H1 (cell line): Measurements from ENCODE around the gene NCL. TPM values are rescaled to one million over a fixed set of nuclear protein-coding genes. Genes with fewer than 3 reads are reported as not detected.

Source experiments
- CTCF ChIA-PET: fragments of 300-600 bp; sonication (Branson Sonifier 250); formaldehyde crosslinking; loops from one replicate; lab custom pipeline; 2021; ENCODE audit not compliant: partially characterized antibody; lab: Charles Lee
- POLR2A ChIA-PET: fragments of 300-600 bp; sonication (Branson Sonifier 250); formaldehyde crosslinking; loops from one replicate; lab custom pipeline; 2021; ENCODE audit warnings: inconsistent platforms; ENCODE audit not compliant: partially characterized antibody; lab: Charles Lee
- DNase-seq, 2 experiments: peaks; one replicate each; pipeline versions ENCODE4 v3.0.0 to v3.0.0-alpha.2; 2010 to 2022; ENCODE audit warnings: low spot score in 2 of 2, low read depth in 1 of 2, mixed read lengths in 1 of 2
- FAIRE-seq: peaks from 2 replicates; lab custom pipeline; 2011; peaks lifted over from hg19 to GRCh38; lab: Jason Lieb, UNC
- H2AFZ ChIP-seq: 2 replicates; pipeline ENCODE4 v1.8.1; 2012; ENCODE audit warnings: low read length, inconsistent platforms
- H2AK5ac ChIP-seq: 2 replicates; pipeline ENCODE4 v1.6.1; 2013; ENCODE audit warnings: low read depth, low read length
- H2BK120ac ChIP-seq: replicated peaks from 2 replicates; pipeline ENCODE3; 2013; ENCODE audit warnings: low read depth, low read length, inconsistent platforms
- H2BK12ac ChIP-seq: 2 replicates; pipeline ENCODE4 v1.6.1; 2013; ENCODE audit warnings: low read depth, low read length
- H2BK15ac ChIP-seq: 2 replicates; pipeline ENCODE4 v1.6.1; 2013; ENCODE audit warnings: low read length
- H2BK20ac ChIP-seq: 2 replicates; pipeline ENCODE4 v1.6.1; 2013; ENCODE audit warnings: low read length
- H2BK5ac ChIP-seq: 2 replicates; pipeline ENCODE4 v1.6.1; 2013; ENCODE audit warnings: low read depth, low read length
- H3K14ac ChIP-seq: 2 replicates; pipeline ENCODE4 v1.6.1; 2013; ENCODE audit warnings: inconsistent platforms; ENCODE audit not compliant: insufficient read length
- H3K18ac ChIP-seq: 2 replicates; pipeline ENCODE4 v1.6.1; 2013; ENCODE audit warnings: low read length; ENCODE audit errors: extremely low read depth
- H3K23ac ChIP-seq: 2 replicates; pipeline ENCODE4 v1.6.1; 2013; ENCODE audit warnings: inconsistent platforms; ENCODE audit not compliant: insufficient read length
- H3K23me2 ChIP-seq: 2 replicates; pipeline ENCODE4 v1.6.1; 2013; ENCODE audit warnings: low read depth, low read length
- H3K27ac ChIP-seq: 2 replicates; pipeline ENCODE4 v1.6.1; 2011; ENCODE audit warnings: low read depth, low read length, inconsistent platforms
- H3K27me3 ChIP-seq, 4 experiments: replicated peaks in 1 of 4; 1 replicate in 1 of 4; 2 replicates in 3 of 4; pipeline versions ENCODE4 v1.6.1 to v1.8.1; 2011 to 2013; ENCODE audit warnings: low read length in 3 of 4, mild to moderate bottlenecking in 3 of 4, inconsistent platforms in 2 of 4, mixed read lengths in 2 of 4, moderate library complexity in 1 of 4; ENCODE audit not compliant: control insufficient read depth in 3 of 4, insufficient read depth in 3 of 4; ENCODE audit errors: extremely low read depth in 1 of 4
- H3K36me3 ChIP-seq, 4 experiments: 2 replicates each; pipeline versions ENCODE4 v1.6.1 to v1.8.1; 2011 to 2013; ENCODE audit warnings: mild to moderate bottlenecking in 4 of 4, low read length in 3 of 4, moderate library complexity in 2 of 4, control low read depth in 1 of 4, inconsistent platforms in 1 of 4; ENCODE audit not compliant: insufficient read depth in 4 of 4, control insufficient read depth in 2 of 4
- H3K4ac ChIP-seq: replicated peaks from 2 replicates; pipeline ENCODE3; 2013; ENCODE audit warnings: low read length, low read depth, mixed read lengths, inconsistent platforms; ENCODE audit not compliant: insufficient read length
- H3K4me1 ChIP-seq, 4 experiments: replicated peaks in 1 of 4; 1 replicate in 1 of 4; 2 replicates in 3 of 4; pipeline versions ENCODE4 v1.6.1 to v1.8.1; 2011 to 2013; ENCODE audit warnings: low read length in 3 of 4, inconsistent platforms in 2 of 4, mixed read lengths in 1 of 4; ENCODE audit not compliant: insufficient read depth in 4 of 4, control insufficient read depth in 3 of 4
- H3K4me2 ChIP-seq, 2 experiments: 2 replicates each; pipeline versions ENCODE4 v1.6.1 to v1.8.1; 2011 to 2013; ENCODE audit warnings: low read depth in 2 of 2, low read length in 2 of 2, control low read depth in 1 of 2, inconsistent platforms in 1 of 2, mild to moderate bottlenecking in 1 of 2; ENCODE audit not compliant: insufficient read depth in 1 of 2
- H3K4me3 ChIP-seq, 4 experiments: fragments of 200-600, 300-600 bp in 1 of 4; sonication (generic), shearing (Covaris generic), sonication (Bioruptor Twin) in 1 of 4; 2 replicates each; pipeline versions ENCODE4 v1.5.1 to v1.8.1; 2011 to 2016; ENCODE audit warnings: low read length in 4 of 4, low read depth in 3 of 4, control low read depth in 2 of 4, inconsistent platforms in 2 of 4, mild to moderate bottlenecking in 2 of 4, mixed read lengths in 1 of 4, moderate library complexity in 1 of 4; ENCODE audit not compliant: insufficient read depth in 2 of 4; ENCODE audit errors: extremely low read depth in 1 of 4
- H3K56ac ChIP-seq: replicated peaks from 2 replicates; pipeline ENCODE3; 2013; ENCODE audit warnings: low read depth, mild to moderate bottlenecking, mixed read lengths, low read length, inconsistent platforms; ENCODE audit not compliant: insufficient read length
- H3K79me1 ChIP-seq: 2 replicates; pipeline ENCODE4 v1.6.1; 2013; ENCODE audit warnings: low read depth, low read length, control low read depth
- H3K79me2 ChIP-seq, 2 experiments: 2 replicates each; pipeline versions ENCODE4 v1.6.1 to v1.8.1; 2012 to 2013; ENCODE audit warnings: low read length in 2 of 2, mild to moderate bottlenecking in 2 of 2, inconsistent platforms in 1 of 2; ENCODE audit not compliant: insufficient read depth in 2 of 2, control insufficient read depth in 1 of 2
- H3K9ac ChIP-seq, 4 experiments: replicated peaks in 1 of 4; 1 replicate in 1 of 4; 2 replicates in 3 of 4; pipeline versions ENCODE4 v1.6.1 to v1.8.1; 2011 to 2013; ENCODE audit warnings: low read depth in 3 of 4, low read length in 3 of 4, control low read depth in 2 of 4, mild to moderate bottlenecking in 2 of 4, moderate library complexity in 2 of 4, inconsistent platforms in 1 of 4; ENCODE audit errors: extremely low read depth in 1 of 4
- H3K9me3 ChIP-seq, 2 experiments: 2 replicates each; pipeline versions ENCODE4 v1.6.1 to v1.8.1; 2012 to 2013; ENCODE audit warnings: mild to moderate bottlenecking in 2 of 2, moderate library complexity in 2 of 2, control low read depth in 1 of 2, inconsistent platforms in 1 of 2, low read depth in 1 of 2, low read length in 1 of 2, mixed read lengths in 1 of 2; ENCODE audit not compliant: insufficient read depth in 2 of 2
- H4K20me1 ChIP-seq, 2 experiments: replicated peaks in 1 of 2; 2 replicates each; pipeline versions ENCODE3 to v1.8.1; 2011 to 2013; ENCODE audit warnings: inconsistent platforms in 2 of 2, low read length in 2 of 2, mild to moderate bottlenecking in 1 of 2; ENCODE audit not compliant: insufficient read depth in 2 of 2, control insufficient read depth in 1 of 2
- H4K5ac ChIP-seq: 2 replicates; pipeline ENCODE4 v1.6.1; 2013; ENCODE audit warnings: low read length, low read depth, mixed read lengths, inconsistent platforms; ENCODE audit not compliant: insufficient read length
- H4K8ac ChIP-seq: 2 replicates; pipeline ENCODE4 v1.8.0; 2013; ENCODE audit warnings: mild to moderate bottlenecking, moderate library complexity, low read length, inconsistent platforms; ENCODE audit not compliant: insufficient read depth; ENCODE audit errors: extremely low read depth
- H4K91ac ChIP-seq: replicated peaks from 2 replicates; pipeline ENCODE3; 2013; ENCODE audit warnings: low read length, mixed read lengths, inconsistent platforms; ENCODE audit not compliant: insufficient read length
- BRCA1 ChIP-seq: IDR thresholded peaks from 2 replicates; pipeline ENCODE4 v1.6.1; 2012; ENCODE audit warnings: low read depth, low read length, improper control_type of control experiment
- POLR2A ChIP-seq, 2 experiments: IDR thresholded peaks; 1 replicate in 1 of 2; 2 replicates in 1 of 2; pipeline ENCODE4 v1.6.1; 2011; ENCODE audit warnings: low read depth in 2 of 2, low read length in 2 of 2, mild to moderate bottlenecking in 2 of 2; ENCODE audit errors: control extremely low read depth in 1 of 2
- POLR2AphosphoS5 ChIP-seq: IDR thresholded peaks from 2 replicates; pipeline ENCODE4 v1.6.1; 2011; ENCODE audit warnings: low read depth, low read length
- RAD21 ChIP-seq, 2 experiments: IDR thresholded peaks in 1 of 2; conservative IDR thresholded peaks in 1 of 2; 2 replicates each; pipeline ENCODE4 v1.6.1; 2011; ENCODE audit warnings: low read depth in 2 of 2, low read length in 2 of 2, improper control_type of control experiment in 1 of 2, inconsistent platforms in 1 of 2, mild to moderate bottlenecking in 1 of 2, moderate library complexity in 1 of 2
- RXRA ChIP-seq: IDR thresholded peaks from 2 replicates; pipeline ENCODE4 v1.6.1; 2011; ENCODE audit warnings: low read depth, mild to moderate bottlenecking, low read length, moderate library complexity; ENCODE audit not compliant: insufficient read depth
- WGBS, 2 experiments: shearing (Covaris generic) in 1 of 2; methylation state at CpG; one replicate each; pipeline versions ENCODE4 v1.1.6 to v1.1.7; 2013 to 2015; ENCODE audit warnings: low lambda C conversion rate in 2 of 2, mixed read lengths in 2 of 2, inconsistent platforms in 1 of 2, low coverage in 1 of 2, missing lambda C conversion rate in 1 of 2; ENCODE audit not compliant: insufficient replicate concordance in 2 of 2, insufficient coverage in 1 of 2, insufficient read length in 1 of 2; ENCODE audit errors: extremely low coverage in 1 of 2, missing lambda C conversion rate in 1 of 2; 5-methylcytosine and 5-hydroxymethylcytosine counted together
- polyA plus RNA-seq, 7 experiments: library from polyadenylated mRNA; depleted of rRNA in 3 of 7; stranded (reverse) in 5 of 7; unstranded in 2 of 7; fragments of >200 nt in 5 of 7; fragments of 200-250 nt in 2 of 7; gene quantifications; 1 replicate in 5 of 7; 2 replicates in 1 of 7; 4 replicates in 1 of 7; pipeline versions ENCODE4 v1.2.1 to v1.2.3, GENCODE V29; 2011 to 2013; ENCODE audit warnings: missing spikeins in 2 of 7, mixed read lengths in 2 of 7
- total RNA-seq: library from RNA; stranded (reverse); fragmentation: NEBNext Ultra II Directional; extraction: Animal tissue kit (Norgen Biotek cat#: 25700); gene quantifications from 2 replicates; pipeline ENCODE4 v1.2.1, GENCODE V29; 2021

The NCL gene
- total and polyA plus RNA-seq, 2 of the 8 experiments (the other 6 are each of a cell fraction or from before 2014, with no cell fraction given): 61.2 to 1,478 TPM

DNA sequence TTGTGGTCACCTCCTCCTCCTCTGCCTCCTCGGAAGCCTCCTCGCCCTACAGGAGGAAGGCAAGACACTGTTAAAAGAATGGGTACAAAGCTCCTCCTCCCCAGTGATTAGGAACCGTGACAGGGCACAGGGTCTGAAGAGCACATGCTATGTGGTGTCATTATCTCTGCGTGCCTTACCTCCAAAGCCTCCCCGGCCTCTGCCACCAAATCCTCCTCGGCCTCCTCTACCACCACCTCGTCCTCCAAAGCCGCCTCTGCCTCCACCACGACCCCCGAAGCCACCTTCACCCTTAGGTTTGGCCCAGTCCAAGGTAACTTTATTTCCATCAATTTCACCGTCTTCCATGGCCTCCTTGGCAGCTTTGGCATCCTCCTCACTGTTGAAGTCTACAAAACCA lies 9.1 kb downstream of the NCL start:
- H2BK15ac ChIP-seq: no peak overlapping the region
- peaks cover 10 to 13% of the 10 kb centered on the region in 2 experiments for H4K20me1 ChIP-seq
- WGBS, 2 experiments: 97% methylated on average over 11 of the region's 11 CpGs; no CpG with 5 or more reads in 1 of the 2 experiments
- FAIRE-seq (no peak), DNase-seq (no peak)
- H2AK5ac ChIP-seq: no peak overlapping the region
- no peak overlapping the region for H4K5ac ChIP-seq
- no peaks in the 10 kb centered on the region for H3K79me1 ChIP-seq
- H3K23ac ChIP-seq: no peak overlapping the region
- no peaks in the 10 kb centered on the region for H3K23me2 ChIP-seq
- no peak overlapping the region for H2BK20ac ChIP-seq
- peaks cover 0 to 5% (median 2%) of the 10 kb centered on the region in 4 experiments; a peak in 3 of 7 replicates for H3K4me1 ChIP-seq
- peak; percentile 92 for TF ChIP-seq POLR2AphosphoS5
- TF ChIP-seq RAD21 (IDR thresholded peaks at IDR 0.05 in 1 of 2, conservative IDR thresholded peaks at IDR 0.05 in 1 of 2; ENCODE audit: low read depth in 2 of 2, low read length in 2 of 2): no peak
- peak in 1 of 2 experiments; percentile 28; a peak in 1 of 3 replicates for TF ChIP-seq POLR2A (IDR thresholded peaks at IDR 0.05; ENCODE audit: control extremely low read depth in 1 of 2, low read depth in 2 of 2, low read length in 2 of 2)
- no peak for TF ChIP-seq RXRA
- TF ChIP-seq BRCA1: no peak
- H3K4me2 ChIP-seq: no peak overlapping the region
- H3K27me3 ChIP-seq: no peaks in the 10 kb centered on the region
- no peak overlapping the region for H2BK12ac ChIP-seq
- no peak overlapping the region for H3K4me3 ChIP-seq
- POLR2A ChIA-PET: interaction anchor here (0.6 to 14.1 kb wide), 20 partner anchors 9 to 351 kb away, joined by 3 to 431 read pairs (median 4); partner anchors contain the start of genes B3GNT7 and NCL
- no peak overlapping the region for H3K18ac ChIP-seq
- H3K9me3 ChIP-seq: no peaks in the 10 kb centered on the region
- H4K91ac ChIP-seq: no peak overlapping the region
- peaks cover 56 to 78% (median 71%) of the 10 kb centered on the region in 4 experiments for H3K36me3 ChIP-seq
- H3K14ac ChIP-seq: no peak overlapping the region
- H2BK120ac ChIP-seq: no peak overlapping the region
- H2BK5ac ChIP-seq: no peak overlapping the region
- no peak overlapping the region for H3K4ac ChIP-seq
- H3K27ac ChIP-seq: no peak overlapping the region
- H3K9ac ChIP-seq: no peak overlapping the region
- H2AFZ ChIP-seq: no peak overlapping the region
- peaks cover 0 to 10% of the 10 kb centered on the region in 2 experiments; a peak in 2 of 4 replicates for H3K79me2 ChIP-seq
- H3K56ac ChIP-seq: no peak overlapping the region
- H4K8ac ChIP-seq: no peak overlapping the region
- CTCF ChIA-PET: interaction anchor here (1.0 to 9.9 kb wide), 3 partner anchors 13 to 47 kb away, joined by 3 to 122 read pairs (median 6); no protein-coding TSS in a partner anchor
